Activated naive CD4-positive, alpha-beta T cell (primary cell): ENCODE results near the gene SLC37A1.

Experiments
- DNase-seq, 4 experiments: peaks; one replicate each; lab custom pipeline; 2025; lab: John Stamatoyannopoulos, UW

SLC37A1 gene

GRCh38 chr21:42507418-42507817, 6.2 kb upstream of the SLC37A1 start:
- DNase-seq = no peak

- no peak for DNase-seq
Measured at GRCh38 chr21:42508371-42508770, 5.3 kb upstream of the SLC37A1 start.

- DNase-seq = no peak
Measured at GRCh38 chr21:42509244-42509643, 4.4 kb upstream of the SLC37A1 start.

DNA sequence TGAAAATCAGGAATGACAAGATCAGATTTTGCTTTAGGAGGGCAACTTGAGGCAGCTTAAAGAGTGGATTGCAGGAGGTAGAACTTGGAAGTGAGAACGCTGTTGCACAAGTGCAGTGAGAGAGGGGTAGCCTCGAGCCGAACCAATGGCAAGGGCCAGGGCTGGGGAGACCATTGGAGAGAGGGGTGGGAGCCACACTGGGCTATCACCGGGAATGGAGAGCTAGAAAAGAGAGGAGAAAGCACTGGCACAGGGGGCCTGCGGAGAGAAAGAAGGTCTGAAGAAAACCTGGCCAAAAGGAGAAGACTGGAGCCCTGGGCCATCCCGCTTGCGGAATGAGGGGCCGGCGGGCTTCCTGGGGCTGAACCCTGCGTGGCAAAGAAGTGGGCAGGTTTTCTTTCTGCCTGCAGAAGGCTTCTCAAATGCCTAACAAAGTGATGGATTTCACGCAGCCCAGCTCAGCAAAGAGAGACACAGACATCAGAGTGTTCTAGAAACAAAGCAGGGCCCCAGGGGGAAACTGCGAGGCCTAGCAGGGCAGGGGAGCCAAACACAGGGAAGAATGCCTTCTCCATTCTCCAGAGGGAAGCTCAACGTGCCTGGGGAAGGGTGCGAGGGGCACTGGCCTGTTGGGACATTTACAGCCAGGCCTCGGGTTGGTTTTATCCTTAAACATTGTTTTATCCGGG, 1.2 kb upstream of the SLC37A1 start:
- no peak for DNase-seq

DNA sequence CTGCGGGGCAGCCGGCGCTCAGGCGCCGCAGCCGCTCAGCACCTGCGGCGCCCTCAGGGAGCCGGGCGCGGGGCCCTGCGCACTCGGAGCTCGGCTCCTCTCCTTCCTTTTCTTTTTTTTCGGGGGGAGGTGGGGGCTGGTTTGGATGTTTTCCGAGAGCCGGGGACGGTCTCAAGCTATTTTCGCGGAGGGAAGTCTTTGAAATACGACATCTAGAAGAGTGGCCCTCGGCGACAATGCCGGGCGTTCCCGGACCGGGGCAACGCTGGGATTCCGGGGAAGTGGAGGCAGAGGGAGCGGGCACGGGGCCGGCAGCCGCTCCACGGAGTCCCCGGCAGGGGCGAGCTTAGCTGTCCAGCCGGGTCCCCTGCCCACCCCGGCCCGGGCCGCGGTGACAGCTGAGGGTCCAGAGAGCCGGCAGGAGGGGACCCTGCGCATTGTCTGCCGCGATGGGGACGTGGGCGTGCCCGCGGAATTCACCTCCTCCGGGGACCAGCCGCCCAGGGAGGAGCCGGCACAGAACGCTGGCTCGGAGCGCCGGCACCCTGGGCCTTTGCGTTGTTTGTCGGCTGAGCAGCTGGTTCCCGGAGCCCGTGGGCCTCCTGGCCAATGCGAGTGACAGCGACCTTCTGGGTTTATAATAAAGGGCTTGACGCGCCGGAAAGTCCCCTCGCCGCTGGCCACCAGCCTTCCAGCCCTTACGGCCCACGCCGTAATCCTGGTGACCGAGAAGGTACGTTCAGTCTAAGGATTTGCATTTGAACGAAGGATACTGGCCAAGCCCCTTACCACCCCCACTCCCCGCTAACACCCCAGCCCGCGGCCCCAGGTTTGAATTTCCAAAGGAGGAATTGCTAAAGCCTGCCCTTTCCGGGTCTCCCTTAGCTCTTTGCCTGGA, 582 bp downstream of the SLC37A1 start:
- DNase-seq = peak in 3 of 4 experiments; percentile 31 to 61 (median 35)

DNA sequence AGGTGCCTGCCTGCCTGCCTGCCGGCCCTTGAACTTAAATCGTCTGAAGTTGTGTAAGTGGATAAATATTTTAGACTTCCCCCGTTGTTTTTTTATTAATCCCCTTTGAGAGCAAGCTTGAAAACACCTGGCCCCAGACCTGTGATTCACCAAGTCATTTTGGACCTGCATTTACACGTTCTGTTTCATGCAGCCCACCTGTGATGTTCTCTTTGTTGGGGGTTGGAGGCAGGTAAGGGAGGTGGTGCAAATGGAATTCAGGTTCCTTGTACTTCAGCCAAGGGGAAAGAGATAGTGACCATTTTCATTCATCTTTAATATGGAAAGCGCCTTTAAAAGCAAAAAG, 1.2 kb downstream of the SLC37A1 start:
- DNase-seq = no peak

DNA sequence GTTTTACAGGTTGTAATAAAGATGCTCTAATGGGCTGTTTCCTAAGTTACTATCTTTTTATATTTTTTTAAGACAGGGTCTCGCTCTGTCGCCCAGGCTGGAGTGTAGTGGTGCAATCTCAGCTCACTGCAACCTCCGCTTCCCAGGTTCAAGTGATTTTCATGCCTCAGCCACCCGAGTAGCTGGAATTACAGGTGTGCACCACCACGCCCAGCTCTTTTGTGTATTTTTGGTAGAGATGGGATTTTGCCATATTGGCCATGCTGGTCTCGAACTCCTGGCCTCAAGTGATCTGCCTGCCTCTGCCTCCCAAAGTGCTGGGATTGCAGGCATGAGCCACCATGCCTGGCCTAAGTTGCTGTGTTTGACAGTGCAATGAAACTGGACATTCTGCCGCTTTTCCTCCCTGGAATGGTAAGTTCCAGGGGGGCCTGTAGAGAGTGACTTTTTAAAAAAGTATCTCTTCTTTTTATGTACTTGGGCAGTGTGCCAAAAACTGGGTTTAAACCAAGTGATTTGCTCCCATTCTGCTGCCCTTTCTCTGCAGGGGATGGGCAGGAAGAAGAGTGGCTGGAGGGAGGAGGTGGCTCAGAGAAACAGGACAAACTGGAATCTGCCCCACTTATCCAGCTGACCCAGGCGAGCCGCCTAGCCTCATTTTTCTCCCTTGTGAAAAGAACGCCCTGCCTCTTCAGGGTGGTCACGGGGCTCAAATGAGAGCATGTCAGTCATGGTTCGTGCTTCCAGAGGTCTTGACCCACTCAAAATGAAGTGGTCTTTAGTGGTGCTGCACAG, 2.3 kb downstream of the SLC37A1 start:
- DNase-seq = no peak

GRCh38 chr21:42518215-42518614, 4.6 kb downstream of the SLC37A1 start:
- no peak for DNase-seq

DNA sequence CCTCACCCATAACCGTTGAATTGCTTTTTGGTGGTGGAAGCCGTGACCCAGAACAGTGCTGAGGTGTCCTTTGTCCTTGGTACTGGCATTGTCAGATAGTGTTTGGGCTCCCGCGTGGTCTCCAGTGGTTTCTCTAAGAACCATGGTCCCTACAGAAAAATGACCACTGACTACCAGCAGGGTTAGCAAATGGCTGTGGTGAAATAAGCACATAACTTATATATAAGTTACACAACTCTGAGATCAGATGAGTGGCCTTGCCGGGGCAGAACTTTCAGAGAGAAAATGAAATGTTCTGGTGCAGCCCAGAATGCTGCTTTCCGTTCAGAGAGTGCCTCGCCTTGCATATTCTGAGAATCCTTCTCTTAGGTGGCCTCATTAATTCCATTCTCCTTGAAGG, 5.0 kb downstream of the SLC37A1 start:
- no peak for DNase-seq

- no peak for DNase-seq
Measured at GRCh38 chr21:42520628-42521253, 7.1 kb downstream of the SLC37A1 start.

- no peak for DNase-seq
Measured at GRCh38 chr21:42521384-42521783, 7.7 kb downstream of the SLC37A1 start.

DNA sequence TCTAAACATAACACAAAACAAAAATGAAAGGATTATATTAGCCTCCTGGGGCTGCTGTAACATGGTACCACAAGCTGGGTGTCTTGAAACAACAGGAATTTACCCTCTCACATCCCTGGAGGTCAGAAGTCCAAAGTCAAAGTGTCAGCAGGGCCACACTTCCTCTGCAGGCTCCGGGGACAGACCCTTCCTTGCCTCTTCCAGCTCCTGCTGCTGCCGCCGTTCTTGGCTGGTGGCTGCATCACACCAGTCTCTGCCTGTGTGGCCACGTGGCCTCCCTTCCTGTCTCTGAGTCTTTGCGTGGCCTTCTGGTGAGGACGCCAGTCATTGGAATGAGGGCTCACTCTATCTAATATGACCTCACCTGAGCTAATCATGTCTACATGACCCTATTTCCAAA, 8.2 kb downstream of the SLC37A1 start:
- no peak for DNase-seq

DNA sequence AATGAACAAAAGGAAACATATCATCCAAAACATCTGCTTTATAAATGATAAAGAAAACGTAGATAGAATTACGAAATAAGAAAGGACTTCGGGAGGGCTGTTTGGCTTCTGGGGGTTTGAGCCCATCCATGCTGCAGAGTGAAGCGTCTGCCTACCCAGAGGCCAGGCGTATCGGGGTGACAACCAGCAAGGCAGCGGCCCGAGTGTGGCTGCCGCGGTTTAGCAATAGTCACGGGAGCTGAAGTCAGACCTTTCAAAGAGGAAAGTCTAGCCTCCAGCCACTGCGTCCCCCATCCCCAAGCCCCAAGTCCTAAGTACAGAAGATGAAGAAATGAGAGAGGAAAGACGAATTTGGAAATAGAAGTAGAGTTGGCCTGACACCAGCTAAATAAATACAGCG, 8.6 kb downstream of the SLC37A1 start:
- no peak for DNase-seq

DNA sequence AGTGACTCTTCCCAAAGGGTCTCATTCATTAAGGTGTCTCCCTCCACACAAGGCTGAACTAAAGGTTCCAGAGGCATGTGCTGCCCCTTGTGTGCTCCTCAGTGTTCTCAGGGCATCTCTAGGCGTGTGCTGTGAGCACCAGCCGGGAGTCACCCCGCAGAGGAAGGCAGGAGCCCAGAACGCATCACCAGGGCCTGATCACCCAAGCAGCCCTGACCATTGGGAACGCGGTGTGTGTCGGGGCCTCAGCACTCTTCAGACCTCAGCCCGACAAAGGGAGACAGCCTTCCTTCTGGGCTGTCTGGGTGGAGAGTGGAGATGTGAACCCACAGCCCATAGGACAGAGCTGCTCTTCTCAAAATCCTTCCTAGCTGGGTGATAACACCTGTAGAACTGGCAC, 9.1 kb downstream of the SLC37A1 start:
- DNase-seq = no peak

GRCh38 chr21:42523211-42523610, 9.6 kb downstream of the SLC37A1 start:
- no peak for DNase-seq

DNA sequence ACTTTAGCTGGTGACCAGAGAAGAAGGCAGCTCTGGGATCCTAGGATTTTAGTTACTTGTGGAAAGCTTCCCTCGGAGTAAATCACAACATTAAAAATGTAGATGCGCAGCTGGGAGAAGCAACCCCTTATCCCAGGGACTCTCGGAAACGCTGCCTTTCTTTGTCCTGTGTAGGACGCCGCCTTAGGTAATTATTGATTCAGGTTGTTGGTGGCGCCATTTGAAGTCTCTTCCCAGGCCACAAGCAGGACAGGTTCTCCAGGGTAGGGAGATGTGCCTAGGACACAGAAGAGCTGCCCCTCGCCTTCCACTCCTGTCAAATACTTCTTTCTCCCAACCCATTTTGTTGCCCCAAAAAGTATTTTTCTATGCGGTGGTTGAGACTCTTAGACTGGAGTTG, 10.3 kb downstream of the SLC37A1 start:
- no peak for DNase-seq

- DNase-seq = no peak
Measured at GRCh38 chr21:42524341-42525028, 10.8 kb downstream of the SLC37A1 start.

- DNase-seq = no peak
Measured at GRCh38 chr21:42525029-42525581, 11.5 kb downstream of the SLC37A1 start.

- DNase-seq = no peak
Measured at GRCh38 chr21:42525676-42526378, 12.2 kb downstream of the SLC37A1 start.

GRCh38 chr21:42526379-42526727, 12.7 kb downstream of the SLC37A1 start:
- DNase-seq = no peak

DNA sequence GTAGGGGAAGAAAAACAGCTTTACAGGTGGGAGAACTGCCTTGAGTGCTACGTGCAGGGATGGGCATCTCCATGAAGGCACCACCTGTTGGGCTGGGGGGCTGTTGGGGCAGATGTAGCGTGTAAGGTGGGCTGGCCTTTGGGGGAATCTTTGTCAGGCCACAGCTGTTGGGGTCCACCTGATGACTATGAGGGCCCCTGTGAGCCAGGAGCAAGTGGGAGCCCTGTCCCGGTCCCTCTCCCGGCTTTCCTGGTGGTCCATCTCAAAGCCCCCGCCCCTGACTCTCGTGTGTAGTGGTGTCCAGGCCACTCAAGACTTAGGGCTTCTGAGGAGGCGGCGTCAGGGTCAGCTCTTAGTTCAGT, 13.5 kb downstream of the SLC37A1 start:
- DNase-seq = no peak
